Activated CD4-positive, alpha-beta T cell treated with anti-CD3 and anti-CD28 coated beads for 36 hours (primary cell): ENCODE data around the gene E2F8. TPM values are rescaled to one million over a fixed set of nuclear protein-coding genes. Genes with fewer than 3 reads are reported as not detected.

Source experiments
- ATAC-seq: fragments of 200-7000 bp; cut with Tn5 transposase; one replicate; pipeline ENCODE4 v1.10.0; 2021; ENCODE audit warnings: mild to moderate bottlenecking, moderate library complexity
- CTCF ChIA-PET: fragments of 350-600 bp; sonication (Branson Sonifier 250); formaldehyde crosslinking; loops from one replicate; lab custom pipeline; 2021; ENCODE audit warnings: antibody characterized with exemption; lab: Charles Lee
- POLR2A ChIA-PET: fragments of 350-600 bp; sonication (Branson Sonifier 250); formaldehyde crosslinking; loops from one replicate; lab custom pipeline; 2021; ENCODE audit warnings: antibody characterized with exemption, inconsistent platforms; lab: Charles Lee
- DNase-seq: peaks from one replicate; pipeline ENCODE4 v3.0.0-alpha.2; 2020
- H3K27ac Mint-ChIP-seq: one replicate; pipeline ENCODE4 v1.8.0; 2021; ENCODE audit warnings: mixed read lengths
- H3K27me3 Mint-ChIP-seq: one replicate; pipeline ENCODE4 v1.8.0; 2021; ENCODE audit warnings: mixed read lengths
- H3K36me3 Mint-ChIP-seq: one replicate; pipeline ENCODE4 v1.8.0; 2021; ENCODE audit warnings: low read depth, mixed read lengths
- H3K4me1 Mint-ChIP-seq: one replicate; pipeline ENCODE4 v1.8.0; 2021; ENCODE audit warnings: mixed read lengths
- H3K4me3 Mint-ChIP-seq: one replicate; pipeline ENCODE4 v1.8.0; 2021; ENCODE audit warnings: mild to moderate bottlenecking, moderate library complexity, mixed read lengths
- H3K9me3 Mint-ChIP-seq: one replicate; pipeline ENCODE4 v1.8.0; 2021; ENCODE audit warnings: low read depth, mixed read lengths
- intact Hi-C, 2 experiments: fragments of 100-400 bp; cut with DNase I in 1 of 2; cut with micrococcal nuclease in 1 of 2; formaldehyde crosslinking; loops; one replicate each; pipeline versions ENCODE4 v1.14.2 to v1.15.1; 2022 to 2024; cut with DNase I, micrococcal nuclease
- total RNA-seq, 2 experiments: library from RNA; stranded (reverse); gene quantifications; one replicate each; pipeline ENCODE4 v1.2.3, GENCODE V29; 2021

The E2F8 gene
- total RNA-seq, 2 experiments from 2014 or later = 18.0 to 22.2 TPM

DNA sequence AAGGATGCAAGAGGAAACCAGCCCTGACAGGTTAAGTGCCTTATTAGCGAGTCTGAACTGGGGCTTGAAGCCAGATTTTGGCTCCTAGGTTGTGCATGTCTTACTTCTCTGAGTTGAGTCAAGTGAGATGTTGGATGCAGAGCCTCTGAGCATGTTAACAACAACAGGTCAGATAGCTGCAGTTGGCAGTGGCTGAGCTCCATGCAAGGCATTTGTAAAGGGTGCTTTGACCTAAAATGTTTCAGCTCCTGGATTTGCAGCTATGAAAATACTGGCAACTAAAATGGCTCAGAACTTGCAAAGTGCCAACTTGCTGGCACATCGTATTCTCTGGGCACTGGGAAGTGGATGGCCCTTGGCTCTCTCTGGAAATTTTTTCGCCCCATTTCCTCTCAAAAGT, 22.5 kb downstream of the E2F8 start:
- DNase-seq (no peak), ATAC-seq (no peak)
- ChIA-PET POLR2A (no interaction called here), CTCF (no interaction called here)
- no peak overlapping the region for H3K4me3 Mint-ChIP-seq
- H3K27me3 Mint-ChIP-seq = peaks cover 10% of the 10 kb centered on the region
- intact Hi-C loops = no loop called here
- no peaks in the 10 kb centered on the region for H3K4me1 Mint-ChIP-seq
- no peak overlapping the region for H3K27ac Mint-ChIP-seq
- no peaks in the 10 kb centered on the region for H3K36me3 Mint-ChIP-seq
- H3K9me3 Mint-ChIP-seq = peaks cover 3% of the 10 kb centered on the region

- intact Hi-C loops = no loop called here
- ChIA-PET POLR2A (no interaction called here), CTCF (no interaction called here)
- H3K27ac Mint-ChIP-seq = no peak overlapping the region
- no peak overlapping the region for H3K4me3 Mint-ChIP-seq
- H3K27me3 Mint-ChIP-seq = peaks cover 15% of the 10 kb centered on the region
- H3K36me3 Mint-ChIP-seq = no peaks in the 10 kb centered on the region
- ATAC-seq = no peak
- no peak for DNase-seq
- no peaks in the 10 kb centered on the region for H3K4me1 Mint-ChIP-seq
- H3K9me3 Mint-ChIP-seq = no peaks in the 10 kb centered on the region
These were observed 23.9 kb downstream of the E2F8 start for GRCh38 chr11:19216709-19217374.

- Mint-ChIP-seq H3K9me3 (no peaks in the 10 kb centered on the region), H3K27me3 (peaks cover 15% of the 10 kb centered on the region), H3K36me3 (no peaks in the 10 kb centered on the region), H3K27ac (no peak overlapping the region), H3K4me3 (no peak overlapping the region), H3K4me1 (no peaks in the 10 kb centered on the region)
- ATAC-seq = no peak
- DNase-seq = no peak
- CTCF ChIA-PET = no interaction called here
- POLR2A ChIA-PET = no interaction called here
- intact Hi-C loops = no loop called here
These were observed 24.7 kb downstream of the E2F8 start for GRCh38 chr11:19216021-19216420.

- DNase-seq (no peak), ATAC-seq (no peak)
- Mint-ChIP-seq H3K36me3 (no peaks in the 10 kb centered on the region), H3K4me1 (no peaks in the 10 kb centered on the region), H3K4me3 (no peak overlapping the region), H3K9me3 (no peaks in the 10 kb centered on the region), H3K27ac (no peak overlapping the region), H3K27me3 (peaks cover 26% of the 10 kb centered on the region)
- intact Hi-C loops = no loop called here
- ChIA-PET POLR2A (no interaction called here), CTCF (no interaction called here)
These were observed 31.0 kb downstream of the E2F8 start for GRCh38 chr11:19209617-19210370.

DNA sequence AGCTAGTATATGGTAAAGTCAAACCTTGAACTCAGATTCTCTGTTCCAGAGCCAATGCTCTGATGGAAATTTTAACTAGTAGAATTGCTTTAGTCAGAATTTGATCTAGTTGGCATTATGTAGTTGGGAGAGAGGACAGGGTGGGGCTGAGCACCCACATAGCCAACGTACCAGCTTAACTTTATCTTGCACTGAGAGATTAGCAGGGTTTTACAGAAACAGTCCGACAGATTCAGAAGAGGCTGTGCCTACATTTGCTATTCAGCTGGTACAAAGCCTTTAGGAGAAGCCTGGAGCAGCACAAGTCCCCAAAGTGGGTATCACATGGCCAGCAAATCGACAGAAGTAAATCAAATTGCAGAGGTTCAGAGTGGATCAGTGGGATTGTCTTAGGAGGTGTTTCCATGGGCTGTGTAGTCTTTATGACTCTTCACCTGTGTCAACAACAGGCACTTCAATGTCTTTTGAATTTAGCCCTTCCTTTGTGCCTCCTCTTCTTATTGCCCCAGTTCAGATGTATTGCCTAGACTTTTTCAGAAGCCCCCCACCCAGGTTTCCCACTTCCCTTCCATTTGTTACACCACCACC, 31.7 kb downstream of the E2F8 start:
- Mint-ChIP-seq H3K9me3 (no peaks in the 10 kb centered on the region), H3K27ac (no peak overlapping the region), H3K36me3 (no peaks in the 10 kb centered on the region), H3K27me3 (peaks cover 23% of the 10 kb centered on the region), H3K4me1 (no peaks in the 10 kb centered on the region), H3K4me3 (no peak overlapping the region)
- ChIA-PET CTCF (no interaction called here), POLR2A (no interaction called here)
- DNase-seq (no peak), ATAC-seq (no peak)
- intact Hi-C loops = no loop called here

DNA sequence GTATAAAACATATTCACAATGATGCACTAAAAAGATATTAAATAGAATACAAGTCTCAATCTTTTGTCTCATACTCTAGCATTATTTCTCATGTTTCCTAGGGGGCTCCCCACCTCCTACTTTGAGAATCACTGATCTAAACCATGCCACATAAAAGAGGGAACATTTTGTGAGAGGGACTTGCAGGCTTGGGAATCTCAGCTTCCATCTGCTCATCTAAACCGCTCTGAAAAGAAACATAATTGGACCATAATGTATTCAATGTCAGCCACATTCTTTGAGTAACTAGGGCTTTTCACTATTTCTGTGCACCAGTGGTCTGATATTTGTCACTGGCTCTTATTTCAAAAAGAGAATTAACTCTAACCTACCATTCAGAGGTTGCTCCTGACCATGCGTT, 32.6 kb downstream of the E2F8 start:
- H3K27ac Mint-ChIP-seq = no peak overlapping the region
- POLR2A ChIA-PET = no interaction called here
- peaks cover 20% of the 10 kb centered on the region for H3K27me3 Mint-ChIP-seq
- DNase-seq (no peak), ATAC-seq (no peak)
- intact Hi-C loops = no loop called here
- no peaks in the 10 kb centered on the region for H3K9me3 Mint-ChIP-seq
- H3K36me3 Mint-ChIP-seq = no peaks in the 10 kb centered on the region
- CTCF ChIA-PET = no interaction called here
- no peaks in the 10 kb centered on the region for H3K4me1 Mint-ChIP-seq
- no peak overlapping the region for H3K4me3 Mint-ChIP-seq

- intact Hi-C loops = no loop called here
- Mint-ChIP-seq H3K9me3 (no peaks in the 10 kb centered on the region), H3K36me3 (no peaks in the 10 kb centered on the region), H3K4me1 (no peaks in the 10 kb centered on the region), H3K4me3 (no peak overlapping the region), H3K27ac (no peak overlapping the region), H3K27me3 (peaks cover 16% of the 10 kb centered on the region)
- ChIA-PET POLR2A (no interaction called here), CTCF (no interaction called here)
- ATAC-seq (no peak), DNase-seq (no peak)
These were observed 35.9 kb downstream of the E2F8 start for GRCh38 chr11:19204836-19205235.

- intact Hi-C loops = no loop called here
- ATAC-seq = no peak
- H3K4me1 Mint-ChIP-seq = no peaks in the 10 kb centered on the region
These were observed 38.8 kb downstream of the E2F8 start, which contains the start of gene CSRP3 for GRCh38 chr11:19201737-19202605. TSS of gene CSRP3 (minus strand) at chr11:19201983. CDS start at chr11:19192448, 9,535 bp downstream.

DNA sequence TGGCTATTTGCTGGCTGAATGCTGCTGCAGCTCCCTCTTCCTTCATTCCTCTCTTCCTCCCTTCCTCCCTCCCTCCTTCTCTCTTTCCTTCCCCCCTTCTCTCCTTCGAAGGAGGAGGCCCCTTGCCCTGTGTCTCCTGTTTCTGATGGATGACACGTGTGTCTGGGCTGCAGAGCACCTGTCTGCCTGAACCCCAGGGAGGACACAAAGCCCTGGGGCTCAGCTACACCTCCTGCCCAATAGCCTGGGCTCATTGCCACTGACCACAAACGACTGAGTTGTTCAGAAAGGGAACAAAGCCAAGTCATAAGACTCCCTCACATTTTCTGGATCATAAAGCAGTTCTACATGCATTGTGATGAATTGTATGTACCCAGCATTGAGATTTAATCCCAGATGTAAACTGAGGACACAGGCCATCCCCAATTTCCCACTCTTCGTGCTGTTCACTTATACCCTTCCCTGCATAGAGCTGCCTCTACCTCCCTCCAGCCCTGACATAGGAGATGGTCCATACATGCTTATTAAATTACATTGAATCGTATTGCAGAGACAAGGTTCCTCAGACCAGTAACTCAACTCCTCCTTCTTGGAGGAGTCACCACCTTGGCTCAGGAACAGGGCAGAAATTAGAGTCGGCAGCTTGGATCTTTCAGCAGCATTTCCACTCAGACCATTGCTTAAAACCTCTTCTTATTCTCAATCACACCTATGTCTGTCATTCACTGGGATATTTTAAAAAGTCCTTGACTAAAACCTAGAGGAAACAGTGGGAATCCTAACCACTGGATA, 40.1 kb downstream of the E2F8 start:
- DNase-seq = no peak
- Mint-ChIP-seq H3K4me3 (no peak overlapping the region), H3K27me3 (no peaks in the 10 kb centered on the region), H3K27ac (no peak overlapping the region), H3K9me3 (no peaks in the 10 kb centered on the region), H3K4me1 (no peaks in the 10 kb centered on the region), H3K36me3 (no peaks in the 10 kb centered on the region)
- no peak for ATAC-seq
- intact Hi-C loops = no loop called here
- ChIA-PET CTCF (interaction anchor here (1.2 kb wide), 1 partner anchor 130 kb away, joined by 5 read pairs; no protein-coding TSS in a partner anchor), POLR2A (no interaction called here)

More at GRCh38 chr11:19201737-19202605, 38.8 kb downstream of the E2F8 start, which contains the start of gene CSRP3:
- Mint-ChIP-seq H3K36me3 (no peaks in the 10 kb centered on the region), H3K4me3 (no peak within 1 kb of the TSS), H3K27ac (no peak within 1 kb of the TSS), H3K27me3 (peaks cover 3% of the 10 kb centered on the region), H3K9me3 (no peaks in the 10 kb centered on the region)
- no peak for DNase-seq
- ChIA-PET CTCF (no interaction called here), POLR2A (interaction anchor here (0.5 kb wide), 1 partner anchor 83 kb away, joined by 6 read pairs; no protein-coding TSS in a partner anchor)

DNA sequence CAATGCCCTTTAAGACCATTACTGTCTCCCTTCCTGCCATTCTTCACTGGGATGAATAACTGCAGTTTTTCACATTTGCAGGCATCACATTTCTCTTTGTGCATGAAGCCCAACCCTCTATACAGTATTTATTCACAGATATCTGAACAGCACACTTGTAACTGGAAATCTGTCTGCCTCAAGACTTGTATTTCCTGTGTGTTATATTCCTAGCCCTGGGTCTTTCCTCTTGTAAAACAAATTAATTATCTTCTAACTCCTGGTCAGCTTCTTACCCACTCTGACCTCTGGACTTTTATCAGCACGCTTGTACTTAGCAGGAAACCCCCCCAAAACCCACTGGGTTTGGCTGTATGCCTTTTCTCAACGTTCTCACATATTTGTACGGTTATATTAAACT, 41.0 kb downstream of the E2F8 start:
- Mint-ChIP-seq H3K9me3 (no peaks in the 10 kb centered on the region), H3K4me3 (no peak overlapping the region), H3K36me3 (no peaks in the 10 kb centered on the region), H3K27ac (no peak overlapping the region), H3K27me3 (no peaks in the 10 kb centered on the region), H3K4me1 (no peaks in the 10 kb centered on the region)
- CTCF ChIA-PET = interaction anchor here (1.2 kb wide), 1 partner anchor 129 kb away, joined by 5 read pairs; no protein-coding TSS in a partner anchor
- ATAC-seq (no peak), DNase-seq (no peak)
- intact Hi-C loops = no loop called here
- POLR2A ChIA-PET = no interaction called here
